Fibroblast of skin of right quadriceps (primary cell): ENCODE data around the gene PDCD2.
"Not testable (repeated sequence)": the region's sequence is repeated elsewhere in the genome, so short reads cannot be mapped to it uniquely, and the experiment has no call there.

Experiments
- DNase-seq: peaks from one replicate; pipeline ENCODE4 v3.0.0-alpha.2; 2013

The PDCD2 gene

GRCh38 chr6:170545405-170545804, 39.0 kb downstream of the PDCD2 start:
- no peak for DNase-seq

DNA sequence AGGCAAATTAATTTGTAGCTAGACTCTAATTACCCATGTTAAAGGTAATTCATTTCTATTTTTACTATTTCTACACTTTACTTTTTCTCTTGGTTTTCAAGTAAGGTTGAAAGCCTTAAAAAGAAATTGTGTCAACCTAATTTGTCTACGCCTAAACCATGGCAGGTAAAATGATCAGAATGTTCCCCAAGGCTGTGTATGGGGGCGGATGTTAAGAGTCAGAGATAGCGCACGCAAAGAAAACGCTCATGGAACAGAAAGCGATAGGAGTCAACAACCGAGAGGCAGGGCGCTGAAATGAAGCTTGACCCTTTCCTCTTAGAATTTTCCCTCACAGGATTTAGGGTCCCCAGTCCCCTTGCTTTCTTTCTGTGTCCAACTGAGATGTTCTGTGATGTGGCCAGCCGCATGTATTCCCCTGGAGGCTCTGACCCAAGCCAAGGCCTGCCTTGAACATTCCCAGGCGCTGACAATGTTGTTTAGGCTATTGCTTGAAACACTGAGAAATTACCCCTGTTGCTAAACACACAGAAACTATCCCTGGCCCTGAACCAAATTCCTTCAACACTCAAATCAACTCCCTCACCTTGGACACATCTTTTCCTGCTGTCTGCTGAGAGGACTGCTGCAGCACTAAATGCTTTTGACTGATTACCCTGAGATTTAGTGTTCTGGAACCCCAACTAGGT, 42.3 kb downstream of the PDCD2 start:
- DNase-seq = no peak

DNA sequence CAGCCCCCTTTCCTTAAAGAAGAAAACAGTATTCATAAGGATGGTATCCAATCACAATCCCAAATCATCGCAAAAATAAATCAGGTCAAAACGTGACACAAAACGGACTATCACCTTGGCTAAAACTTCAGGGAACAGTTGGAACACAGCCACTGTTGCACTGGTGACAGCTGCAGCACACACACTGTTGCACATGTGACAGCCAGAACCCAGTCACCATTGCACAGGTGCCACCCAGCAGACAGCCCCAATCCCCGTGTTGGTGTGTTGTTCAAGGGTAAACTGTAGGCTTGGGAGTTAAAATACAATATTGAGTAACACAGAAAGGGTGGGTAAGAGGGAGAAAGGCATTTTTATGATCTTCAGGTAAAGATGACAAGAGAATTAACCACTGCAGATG, 47.1 kb downstream of the PDCD2 start:
- DNase-seq = no peak

DNA sequence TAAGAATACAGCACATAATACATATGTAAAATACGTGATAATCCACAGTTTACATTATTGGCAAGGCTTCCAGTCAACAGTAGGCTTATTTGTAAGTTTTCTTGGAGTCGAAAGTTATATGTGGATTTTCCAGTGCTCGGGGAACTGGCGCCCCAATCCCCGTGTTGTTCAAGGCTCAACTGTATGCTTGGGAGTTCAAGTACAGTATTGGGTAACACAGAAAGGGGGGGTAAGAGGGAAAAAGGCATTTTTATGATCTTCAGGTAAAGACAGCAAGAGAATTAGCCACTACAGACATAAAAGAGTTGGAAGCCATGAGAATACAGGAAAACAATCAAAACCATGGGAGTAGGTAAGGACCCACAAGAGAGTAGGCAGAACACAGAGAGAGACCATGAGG, 47.8 kb downstream of the PDCD2 start:
- DNase-seq = no peak

- no peak for DNase-seq
Measured at GRCh38 chr6:170535004-170535403, 49.4 kb downstream of the PDCD2 start.

GRCh38 chr6:170533792-170534191, 50.6 kb downstream of the PDCD2 start:
- no peak for DNase-seq

GRCh38 chr6:170532867-170533488, 51.5 kb downstream of the PDCD2 start:
- DNase-seq = no peak

DNA sequence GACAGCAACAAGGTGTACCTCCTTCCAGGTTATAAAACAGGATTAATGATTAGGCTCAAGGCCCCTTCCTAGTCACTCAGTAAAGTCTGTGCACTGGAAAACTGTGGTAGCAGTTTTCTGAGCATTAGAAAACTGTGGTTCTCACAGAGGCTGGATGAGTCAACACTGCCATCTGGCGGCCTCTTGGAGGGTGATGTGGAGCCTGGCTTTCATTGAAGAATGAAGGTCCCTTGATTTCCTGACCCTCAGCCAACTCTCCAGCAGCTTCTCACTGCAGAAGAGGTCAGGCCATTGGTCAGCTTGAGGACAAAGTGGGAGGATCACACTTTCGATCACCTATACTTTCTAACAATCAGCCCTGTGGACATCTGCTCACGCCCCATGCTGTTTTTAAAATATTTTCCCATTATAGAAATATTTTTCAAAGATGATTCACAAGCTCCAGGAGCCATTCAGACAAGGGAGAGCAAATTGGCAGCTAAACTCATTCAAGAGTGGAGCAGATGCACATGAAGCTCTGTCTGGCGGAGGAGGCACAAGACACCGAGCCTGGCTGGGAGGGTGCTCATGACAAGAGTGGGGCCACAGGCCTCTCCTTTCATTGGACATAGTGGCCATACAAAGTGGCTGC, 54.5 kb downstream of the PDCD2 start:
- DNase-seq = peak; percentile 63

DNA sequence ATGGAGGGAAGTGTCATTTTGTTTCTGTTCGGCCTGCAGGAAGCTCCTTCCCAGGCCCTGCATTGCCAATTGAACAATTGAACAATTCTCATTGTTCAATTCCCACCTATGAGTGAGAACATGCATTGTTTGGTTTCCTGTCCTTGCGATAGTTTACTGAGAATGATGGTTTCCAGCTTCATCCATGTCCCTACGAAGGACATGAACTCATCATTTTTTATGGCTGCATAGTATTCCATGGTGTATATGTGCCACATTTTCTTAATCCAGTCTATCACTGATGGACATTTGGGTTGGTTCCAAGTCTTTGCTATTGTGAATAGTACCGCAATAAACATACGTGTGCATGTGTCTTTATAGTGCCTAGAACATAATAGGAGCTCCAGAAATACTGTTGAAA, 56.4 kb downstream of the PDCD2 start:
- not testable (repeated sequence) for DNase-seq

DNA sequence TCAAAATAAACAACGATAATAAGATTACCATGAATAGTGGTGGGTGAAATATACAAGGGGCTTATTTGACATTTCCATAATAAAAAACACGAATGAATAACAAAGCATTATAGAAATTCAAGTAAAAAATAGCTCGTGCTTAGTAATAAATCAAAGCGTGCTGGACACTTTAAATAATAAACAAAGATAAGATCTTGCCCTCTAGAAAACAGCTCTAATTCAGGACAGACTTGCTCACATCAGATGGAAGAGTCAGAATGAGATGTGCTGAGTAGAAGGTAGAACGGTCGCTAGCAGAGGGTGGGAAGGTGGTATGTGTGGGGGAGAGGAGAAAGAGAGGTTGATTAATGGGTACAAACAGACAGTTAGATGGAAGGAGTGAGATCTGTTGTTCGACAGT, 58.6 kb downstream of the PDCD2 start:
- DNase-seq = no peak
